NCI-H526 (cell line): ENCODE measurements around the gene MIOX.
"Not testable (repeated sequence)": the region's sequence is repeated elsewhere in the genome, so short reads cannot be mapped to it uniquely, and the experiment has no call there.

ENCODE experiments used
- DNase-seq, 2 experiments: peaks; one replicate each; lab custom pipeline; 2025; lab: John Stamatoyannopoulos, UW

MIOX gene

DNA sequence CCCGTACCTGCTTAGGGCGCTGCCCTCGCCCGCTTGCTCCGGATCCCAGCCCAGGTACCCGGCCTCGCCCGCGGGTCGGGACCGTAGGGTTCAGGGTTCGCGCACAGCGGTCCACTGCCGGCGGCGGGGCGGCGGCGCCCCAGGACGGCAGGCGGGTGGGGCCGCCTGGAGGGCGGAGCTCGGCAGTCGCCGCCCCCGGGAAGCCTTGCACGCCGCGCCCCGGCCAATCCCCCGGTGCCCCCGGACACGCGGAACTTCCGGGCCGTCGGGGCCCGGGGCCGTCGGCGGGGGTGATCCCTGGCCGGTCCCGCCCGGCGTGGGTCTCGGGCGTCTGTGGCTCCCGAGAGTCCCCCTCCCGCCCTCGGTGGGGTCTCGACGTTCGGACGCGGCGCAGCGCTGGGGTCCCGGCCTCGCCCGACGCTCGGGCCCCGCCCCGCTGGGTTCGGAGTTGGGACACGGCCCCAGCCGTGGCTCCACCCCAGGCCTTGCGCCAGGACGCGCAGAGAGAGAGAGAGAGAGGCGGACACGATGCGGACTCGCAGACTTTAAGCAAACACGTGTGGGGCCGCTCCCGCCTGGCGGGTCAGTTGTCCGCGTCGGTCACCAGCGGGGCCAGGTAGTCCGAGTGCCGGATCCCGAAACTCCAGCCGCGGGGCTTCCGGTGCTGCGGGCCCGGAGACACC, 43.4 kb downstream of the MIOX start, which contains the start of gene TYMP:
Gene TYMP (minus strand): TSS at position 116 of the 683 bp plus-strand sequence. CDS start 303 bp downstream, outside the sequence.
- DNase-seq: no peak

DNA sequence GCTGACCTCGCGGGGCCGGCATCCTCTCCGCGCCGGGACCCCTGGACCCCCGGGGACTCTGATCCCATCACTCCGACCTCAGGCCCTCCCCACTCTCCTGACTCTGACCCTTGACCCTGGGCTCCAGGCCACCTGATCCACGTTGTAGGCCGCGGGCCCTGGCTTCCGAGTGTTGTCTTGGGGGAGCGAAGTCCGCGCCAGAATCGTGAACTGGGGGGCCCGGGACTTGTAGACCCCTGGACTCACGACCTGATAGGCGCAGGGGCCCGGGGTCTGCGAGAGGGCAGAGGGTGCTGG, 43.9 kb downstream of the MIOX start:
- no peak for DNase-seq

- peak in 1 of 2 experiments; percentile 57 for DNase-seq
These were observed 44.4 kb downstream of the MIOX start for GRCh38 chr22:50530877-50531545.

GRCh38 chr22:50531546-50531961, 44.9 kb downstream of the MIOX start:
- peak in 1 of 2 experiments; percentile 40 for DNase-seq

- DNase-seq: peak in 1 of 2 experiments; percentile 40
These were observed 45.5 kb downstream of the MIOX start for GRCh38 chr22:50531962-50532674.

DNA sequence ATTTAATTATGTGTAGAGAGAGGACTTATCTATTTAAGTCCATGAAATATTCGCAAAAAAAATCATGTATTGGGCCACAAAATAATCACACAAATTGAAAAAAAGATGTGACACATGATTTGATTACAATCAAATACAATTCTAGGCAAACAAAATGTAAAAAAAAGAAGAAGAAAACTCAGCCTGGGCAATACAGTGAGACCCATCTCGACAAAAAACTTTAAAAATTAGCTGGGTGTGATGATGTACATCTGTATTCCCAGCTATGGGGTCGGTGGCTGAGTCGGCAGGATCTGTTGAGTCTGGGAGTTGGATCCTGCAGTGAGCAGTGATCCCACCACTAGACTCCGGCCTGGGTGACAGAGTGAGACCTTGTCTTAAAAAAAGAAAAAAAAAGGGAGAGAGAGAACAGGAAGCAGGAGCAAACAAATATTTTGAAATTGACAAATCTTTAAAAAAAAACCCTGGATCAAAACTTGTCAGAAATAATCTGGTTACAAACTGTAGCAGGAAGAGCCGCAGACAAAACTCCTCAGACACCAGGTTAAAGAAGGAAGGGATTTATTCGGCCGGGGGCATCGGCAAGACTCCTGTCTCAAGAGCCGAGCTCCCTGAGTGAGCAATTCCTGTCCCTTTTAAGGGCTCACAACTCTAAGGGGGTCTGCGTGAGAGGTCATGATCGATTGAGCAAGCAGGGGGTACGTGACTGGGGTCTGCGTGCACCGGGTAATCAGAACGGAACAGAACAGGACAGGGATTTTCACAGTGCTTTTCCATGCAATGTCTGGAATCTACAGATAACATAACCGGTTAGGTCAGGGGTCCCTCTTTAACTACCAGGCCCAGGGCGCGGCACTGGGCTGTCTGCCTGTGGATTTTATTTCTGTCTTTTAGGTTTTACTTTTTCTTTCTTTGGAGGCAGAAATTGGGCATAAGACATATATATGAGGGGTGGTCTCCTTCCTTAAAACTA, 46.5 kb downstream of the MIOX start:
- DNase-seq: no peak

GRCh38 chr22:50533856-50534711, 47.4 kb downstream of the MIOX start:
- DNase-seq: not testable (repeated sequence)

- no peak for DNase-seq
These were observed 48.5 kb downstream of the MIOX start for GRCh38 chr22:50535113-50535512.

DNA sequence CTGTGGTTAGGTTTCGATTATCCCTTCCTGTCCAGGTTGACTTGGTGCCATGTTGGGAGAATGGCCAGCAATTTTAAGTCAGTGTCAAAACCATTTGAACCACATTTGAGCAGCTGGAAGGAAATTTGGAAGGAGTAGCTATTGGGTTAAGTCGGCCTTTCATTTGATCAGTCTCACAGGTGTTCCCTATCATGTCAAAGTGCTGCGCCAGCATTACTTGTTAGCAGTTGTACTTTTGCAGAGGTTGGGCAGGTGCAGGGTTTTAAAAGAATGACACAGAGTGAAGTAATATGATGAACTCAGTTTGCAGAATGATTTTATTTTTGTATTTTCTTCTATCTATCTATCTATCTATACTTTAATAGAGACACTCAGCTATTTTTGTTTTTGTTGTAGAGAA, 49.6 kb downstream of the MIOX start:
- no peak for DNase-seq

DNA sequence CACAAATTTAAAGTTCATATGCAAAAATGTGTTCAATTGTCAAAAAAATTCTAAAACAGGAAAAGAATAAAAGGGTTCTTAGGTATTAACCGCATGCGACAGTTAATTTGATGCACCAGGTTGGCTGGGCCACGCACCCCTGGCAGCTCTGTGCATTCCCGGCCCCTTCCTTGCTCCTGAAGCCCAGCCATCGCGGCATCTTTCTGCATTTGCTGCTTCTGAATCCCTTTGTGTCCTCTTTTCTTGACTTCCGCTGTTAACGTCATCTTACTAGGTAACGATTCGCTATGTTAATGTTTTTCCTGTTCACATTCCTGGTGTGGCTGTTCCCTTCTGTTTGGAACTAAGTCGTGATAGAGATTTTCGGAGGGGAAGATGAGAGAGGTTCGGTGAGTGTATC, 51.1 kb downstream of the MIOX start:
- DNase-seq: no peak
